Endothelial cell of umbilical vein (primary cell): ENCODE results near the gene ITSN1. TPM values are rescaled to one million over a fixed set of nuclear protein-coding genes. Genes with fewer than 3 reads are reported as not detected.

Experiments
- BruUV-seq: library from RNA; stranded (reverse); fragments of 400-500 nt; replicated peaks from 2 replicates; lab custom pipeline; 2021; lab: Mats Ljungman, UMichigan
- CTCF ChIA-PET: fragments of 300-600, 350-600 bp; sonication (Branson Sonifier 250); formaldehyde crosslinking; loops from one replicate; lab custom pipeline; 2021; ENCODE audit warnings: antibody characterized with exemption, inconsistent platforms; lab: Charles Lee
- POLR2A ChIA-PET: fragments of 300-600, 350-600 bp; sonication (Branson Sonifier 250); formaldehyde crosslinking; loops from one replicate; lab custom pipeline; 2021; ENCODE audit warnings: antibody characterized with exemption, inconsistent platforms; lab: Charles Lee
- DNase-seq: peaks from one replicate; pipeline ENCODE4 v3.0.0-alpha.2; 2011; ENCODE audit warnings: low read depth, low spot score
- FAIRE-seq: peaks from 2 replicates; lab custom pipeline; 2011; peaks lifted over from hg19 to GRCh38; lab: Jason Lieb, UNC
- H2AFZ ChIP-seq: 2 replicates; pipeline ENCODE4 v1.6.0; 2012; ENCODE audit warnings: low read depth, low read length, control low read depth, inconsistent platforms
- H3K27ac ChIP-seq: 2 replicates; pipeline ENCODE4 v1.5.1; 2011; ENCODE audit warnings: low read depth, mild to moderate bottlenecking, control low read depth, low read length, moderate library complexity; ENCODE audit not compliant: insufficient read depth
- H3K27me3 ChIP-seq, 2 experiments: 2 replicates each; pipeline versions ENCODE4 v1.6.0 to v1.6.1; 2011; ENCODE audit warnings: low read length in 2 of 2, mixed read lengths in 1 of 2; ENCODE audit not compliant: control insufficient read depth in 2 of 2, insufficient read depth in 2 of 2
- H3K36me3 ChIP-seq, 2 experiments: 2 replicates in 1 of 2; 3 replicates in 1 of 2; pipeline ENCODE4 v1.5.1; 2011; ENCODE audit warnings: low read length in 2 of 2, mild to moderate bottlenecking in 1 of 2, moderate library complexity in 1 of 2; ENCODE audit not compliant: control insufficient read depth in 2 of 2, insufficient read depth in 2 of 2; ENCODE audit errors: extremely low read depth in 1 of 2
- H3K4me1 ChIP-seq: 3 replicates; pipeline ENCODE4 v1.5.1; 2011; ENCODE audit warnings: mild to moderate bottlenecking, low read length; ENCODE audit not compliant: control insufficient read depth, insufficient read depth; ENCODE audit errors: extremely low read depth
- H3K4me2 ChIP-seq: 2 replicates; pipeline ENCODE4 v1.6.1; 2011; ENCODE audit warnings: low read length, control low read depth, mixed read lengths; ENCODE audit not compliant: insufficient read depth
- H3K4me3 ChIP-seq, 3 experiments: fragments of 200-600 bp in 1 of 3; sonication (generic), shearing (Covaris generic) in 1 of 3; replicated peaks in 1 of 3; 2 replicates each; pipeline ENCODE4 v1.5.1; 2011 to 2016; ENCODE audit warnings: control low read depth in 3 of 3, low read length in 3 of 3, mild to moderate bottlenecking in 2 of 3, inconsistent platforms in 1 of 3, low read depth in 1 of 3, moderate library complexity in 1 of 3; ENCODE audit not compliant: insufficient read depth in 1 of 3
- H3K79me2 ChIP-seq: 2 replicates; pipeline ENCODE4 v1.6.0; 2012; ENCODE audit warnings: low read length, inconsistent platforms; ENCODE audit not compliant: control insufficient read depth, insufficient read depth
- H3K9ac ChIP-seq: replicated peaks from 2 replicates; pipeline ENCODE3; 2011; ENCODE audit warnings: low read length, control low read depth; ENCODE audit not compliant: insufficient read depth; ENCODE audit errors: extremely low read depth
- H3K9me1 ChIP-seq: replicated peaks from 3 replicates; pipeline ENCODE4 v1.6.0; 2011; ENCODE audit warnings: mild to moderate bottlenecking, low read length; ENCODE audit not compliant: control insufficient read depth, insufficient read depth; ENCODE audit errors: extremely low read depth
- H3K9me3 ChIP-seq: replicated peaks from 2 replicates; pipeline ENCODE4 v1.5.1; 2012; ENCODE audit warnings: low read length, inconsistent platforms; ENCODE audit not compliant: control insufficient read depth, insufficient read depth
- H4K20me1 ChIP-seq: replicated peaks from 2 replicates; pipeline ENCODE3; 2011; ENCODE audit warnings: mild to moderate bottlenecking, low read length; ENCODE audit not compliant: control insufficient read depth, insufficient read depth; ENCODE audit errors: extremely low read depth
- EZH2 ChIP-seq: IDR thresholded peaks from 2 replicates; pipeline ENCODE4 v1.6.1; 2012; ENCODE audit warnings: borderline replicate concordance, low read depth, mild to moderate bottlenecking, moderate library complexity, low read length, inconsistent platforms; ENCODE audit not compliant: severe bottlenecking
- FOS ChIP-seq: IDR thresholded peaks from 2 replicates; pipeline ENCODE4 v1.6.1; 2011; ENCODE audit warnings: mild to moderate bottlenecking, low read length, moderate library complexity, borderline replicate concordance; ENCODE audit not compliant: insufficient read depth
- GATA2 ChIP-seq: IDR thresholded peaks from 2 replicates; pipeline ENCODE4 v1.7.0; 2011; ENCODE audit warnings: low read depth, mild to moderate bottlenecking, moderate library complexity, mixed read lengths, low read length; ENCODE audit not compliant: insufficient read length, insufficient read depth
- JUN ChIP-seq: IDR thresholded peaks from 2 replicates; pipeline ENCODE4 v1.6.1; 2011; ENCODE audit warnings: borderline replicate concordance, low read depth; ENCODE audit not compliant: insufficient read length, insufficient read depth
- MYC ChIP-seq: IDR thresholded peaks from one replicate; pipeline ENCODE4 v1.6.1; 2011; ENCODE audit warnings: mild to moderate bottlenecking, low read depth, low read length
- POLR2A ChIP-seq: IDR thresholded peaks from 2 replicates; pipeline ENCODE4 v1.6.1; 2012; ENCODE audit warnings: low read depth, mild to moderate bottlenecking, control low read depth, low read length
- POLR2AphosphoS5 ChIP-seq: IDR thresholded peaks from 2 replicates; pipeline ENCODE4 v1.6.1; 2012; ENCODE audit warnings: low read depth, mild to moderate bottlenecking, control low read depth, low read length, moderate library complexity; ENCODE audit not compliant: insufficient read depth
- dilution Hi-C: fragments of 300-500 bp; cut with MboI; formaldehyde crosslinking; loops from one replicate; pipeline ENCODE4 v1.15.0; 2019; ENCODE audit warnings: low sequenced_read_pairs; ENCODE audit not compliant: extremely low pct_ligation_motif_present
- intact Hi-C: fragments of 100-400 bp; cut with micrococcal nuclease; formaldehyde crosslinking; loops from one replicate; pipeline ENCODE4 v1.10.0; 2022
- polyA plus RNA-seq, 4 experiments: library from polyadenylated mRNA; depleted of rRNA in 3 of 4; stranded (reverse) in 3 of 4; unstranded in 1 of 4; fragments of >200 nt; gene quantifications; 2 replicates each; pipeline versions ENCODE4 v1.2.1 to v1.2.3, GENCODE V29; 2011 to 2012; ENCODE audit warnings: missing spikeins in 1 of 4
- total RNA-seq: library from RNA; stranded (reverse); gene quantifications from 2 replicates; pipeline ENCODE4 v1.2.3, GENCODE V29; 2021
- TF ChIP-seq, protein P1 (sequence below): IDR thresholded peaks from 2 replicates; pipeline ENCODE4 v1.6.1; 2011; ENCODE audit not compliant: insufficient read depth, insufficient read length
- TF ChIP-seq, protein P2 (sequence below), 2 donors: IDR thresholded peaks; 1 replicate in 1 of 2; 2 replicates in 1 of 2; pipeline ENCODE4 v1.5.1; 2011; ENCODE audit warnings: low read length in 2 of 2, mild to moderate bottlenecking in 2 of 2, moderate library complexity in 2 of 2, control low read depth in 1 of 2, inconsistent platforms in 1 of 2, low read depth in 1 of 2; ENCODE audit not compliant: insufficient read depth in 1 of 2; ENCODE audit errors: extremely low read depth in 1 of 2

Gene ITSN1
- total and polyA plus RNA-seq, 2 donors (not counting 3 experiments of a cell fraction or from before 2014, with no cell fraction given): 72.2 to 86.8 TPM

DNA sequence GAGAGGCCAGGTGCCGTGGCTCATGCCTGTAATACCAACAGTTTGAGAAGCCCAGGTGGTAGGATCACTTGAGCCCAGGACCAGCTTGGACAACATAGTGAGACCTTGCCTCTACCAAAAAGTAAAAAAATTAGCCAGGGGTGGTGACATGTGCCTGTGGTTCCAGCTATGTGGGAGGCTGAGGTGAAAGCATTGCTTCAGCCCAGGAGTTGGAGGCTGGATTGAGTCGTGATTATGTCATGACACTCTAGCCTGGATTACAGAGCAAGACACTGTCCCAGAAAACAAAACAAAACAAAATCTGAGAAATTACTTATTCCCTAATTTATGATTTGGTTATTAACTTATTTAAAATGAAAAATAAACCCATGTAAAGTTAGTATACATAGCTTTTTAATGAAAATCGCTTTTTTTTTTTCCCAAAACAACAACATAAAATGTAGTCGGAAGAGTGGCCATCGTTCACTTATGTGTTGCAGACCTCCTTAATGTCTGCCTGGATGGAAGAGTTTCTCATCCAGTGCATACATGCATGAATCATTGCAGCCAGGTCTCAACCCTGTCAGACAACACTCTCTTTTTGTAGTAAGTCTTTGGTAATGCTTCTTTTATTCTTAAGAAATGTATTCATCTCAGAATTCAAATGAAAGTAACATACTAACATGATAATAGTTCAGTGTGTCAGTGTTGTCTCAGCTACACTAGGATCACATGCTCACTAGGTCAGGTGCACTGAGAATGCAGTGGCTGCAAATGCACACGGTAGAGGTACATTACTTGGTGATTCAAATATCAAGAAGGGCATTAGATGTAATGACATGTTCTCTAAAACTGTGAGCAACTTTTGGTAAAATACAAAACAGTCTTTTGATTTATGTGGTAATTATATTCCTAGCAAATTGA lies 28.0 kb downstream of the ITSN1 start:
- DNase-seq (no peak), FAIRE-seq (no peak)
- Histone ChIP-seq H3K9ac (no peak overlapping the region), H3K9me1 (no peaks in the 10 kb centered on the region), H3K4me3 (no peak overlapping the region), H3K36me3 (no peaks in the 10 kb centered on the region), H3K27ac (no peak overlapping the region), H3K9me3 (no peaks in the 10 kb centered on the region), H4K20me1 (peaks cover 7% of the 10 kb centered on the region), H3K4me2 (no peak overlapping the region), H3K27me3 (no peaks in the 10 kb centered on the region), H3K4me1 (no peaks in the 10 kb centered on the region), H3K79me2 (peaks cover 90% of the 10 kb centered on the region), H2AFZ (no peak overlapping the region)
- BruUV-seq: no TSS peak
- ChIA-PET CTCF (interaction anchor here (1.1 kb wide), 1 partner anchor 11 kb away, joined by 3 read pairs; no protein-coding TSS in a partner anchor), POLR2A (interaction anchor here (0.5 kb wide), 1 partner anchor 34 kb away, joined by 4 read pairs; no protein-coding TSS in a partner anchor)
- intact Hi-C loops: no loop called here
- TF ChIP-seq EZH2: no peak
- dilution Hi-C loops: no loop called here

DNA sequence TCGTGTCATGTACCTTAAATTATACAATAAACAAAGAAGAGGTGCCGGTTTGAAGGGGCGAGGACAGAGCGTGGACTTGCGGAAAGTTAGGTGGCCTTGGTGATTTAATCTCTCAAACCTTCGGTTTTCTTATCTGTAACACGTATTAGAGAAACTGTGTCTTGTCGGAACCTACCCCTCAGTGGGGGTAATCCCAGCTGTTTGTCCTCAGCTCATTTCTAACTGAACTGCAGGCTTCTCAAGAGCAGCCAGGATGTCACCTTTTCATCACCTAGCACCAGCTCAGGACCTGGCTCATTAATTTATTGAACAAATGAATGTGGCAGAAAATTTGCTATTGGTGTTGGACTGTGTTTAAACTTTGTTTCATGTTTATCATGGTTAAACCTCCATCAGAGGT lies 31.2 kb downstream of the ITSN1 start:
- TF ChIP-seq POLR2A: no peak
- TF ChIP-seq JUN: no peak
- no peak for TF ChIP-seq MYC
- TF ChIP-seq, protein P1, sequence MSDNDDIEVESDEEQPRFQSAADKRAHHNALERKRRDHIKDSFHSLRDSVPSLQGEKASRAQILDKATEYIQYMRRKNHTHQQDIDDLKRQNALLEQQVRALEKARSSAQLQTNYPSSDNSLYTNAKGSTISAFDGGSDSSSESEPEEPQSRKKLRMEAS: no peak
- no peak for TF ChIP-seq FOS
- no peak for TF ChIP-seq POLR2AphosphoS5
- TF ChIP-seq, protein P2, sequence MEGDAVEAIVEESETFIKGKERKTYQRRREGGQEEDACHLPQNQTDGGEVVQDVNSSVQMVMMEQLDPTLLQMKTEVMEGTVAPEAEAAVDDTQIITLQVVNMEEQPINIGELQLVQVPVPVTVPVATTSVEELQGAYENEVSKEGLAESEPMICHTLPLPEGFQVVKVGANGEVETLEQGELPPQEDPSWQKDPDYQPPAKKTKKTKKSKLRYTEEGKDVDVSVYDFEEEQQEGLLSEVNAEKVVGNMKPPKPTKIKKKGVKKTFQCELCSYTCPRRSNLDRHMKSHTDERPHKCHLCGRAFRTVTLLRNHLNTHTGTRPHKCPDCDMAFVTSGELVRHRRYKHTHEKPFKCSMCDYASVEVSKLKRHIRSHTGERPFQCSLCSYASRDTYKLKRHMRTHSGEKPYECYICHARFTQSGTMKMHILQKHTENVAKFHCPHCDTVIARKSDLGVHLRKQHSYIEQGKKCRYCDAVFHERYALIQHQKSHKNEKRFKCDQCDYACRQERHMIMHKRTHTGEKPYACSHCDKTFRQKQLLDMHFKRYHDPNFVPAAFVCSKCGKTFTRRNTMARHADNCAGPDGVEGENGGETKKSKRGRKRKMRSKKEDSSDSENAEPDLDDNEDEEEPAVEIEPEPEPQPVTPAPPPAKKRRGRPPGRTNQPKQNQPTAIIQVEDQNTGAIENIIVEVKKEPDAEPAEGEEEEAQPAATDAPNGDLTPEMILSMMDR (IDR thresholded peaks at IDR 0.05; ENCODE audit: extremely low read depth in 1 of 2, insufficient read depth in 1 of 2, low read depth in 1 of 2, low read length in 2 of 2): no peak
- no peak for TF ChIP-seq GATA2
- no peak for TF ChIP-seq EZH2
- H3K36me3 ChIP-seq: no peaks in the 10 kb centered on the region
- dilution Hi-C loops (no loop called here), intact Hi-C loops (no loop called here)
- no peak overlapping the region for H3K27ac ChIP-seq
- no peaks in the 10 kb centered on the region for H3K9me1 ChIP-seq
- FAIRE-seq: no peak
- H4K20me1 ChIP-seq: peaks cover 7% of the 10 kb centered on the region
- H3K4me3 ChIP-seq: no peak overlapping the region
- H3K4me1 ChIP-seq: no peaks in the 10 kb centered on the region
- ChIA-PET CTCF (interaction anchor here (1.0 to 1.4 kb wide), 2 partner anchors 11 to 25 kb away, joined by 3 to 4 read pairs; no protein-coding TSS in a partner anchor), POLR2A (no interaction called here)
- BruUV-seq: no TSS peak
- H3K27me3 ChIP-seq: no peaks in the 10 kb centered on the region
- no peak for DNase-seq
- H3K79me2 ChIP-seq: peaks cover 89% of the 10 kb centered on the region
- no peak overlapping the region for H3K4me2 ChIP-seq
- H3K9ac ChIP-seq: no peak overlapping the region
- no peaks in the 10 kb centered on the region for H3K9me3 ChIP-seq
- H2AFZ ChIP-seq: no peak overlapping the region
